22Rv1 (cell line): Measurements from ENCODE around the gene PLSCR2.

Experiments
- ZFX ChIP-seq: fragments of 450-650 bp; IDR thresholded peaks from 2 replicates; pipeline ENCODE4 v1.6.1; 2017; ENCODE audit warnings: antibody characterized with exemption, borderline replicate concordance
- TF ChIP-seq, protein P1 (sequence below): fragments of 450-650 bp; IDR thresholded peaks from 2 replicates; pipeline ENCODE4 v1.5.1; 2017; ENCODE audit warnings: mild to moderate bottlenecking

DNA sequence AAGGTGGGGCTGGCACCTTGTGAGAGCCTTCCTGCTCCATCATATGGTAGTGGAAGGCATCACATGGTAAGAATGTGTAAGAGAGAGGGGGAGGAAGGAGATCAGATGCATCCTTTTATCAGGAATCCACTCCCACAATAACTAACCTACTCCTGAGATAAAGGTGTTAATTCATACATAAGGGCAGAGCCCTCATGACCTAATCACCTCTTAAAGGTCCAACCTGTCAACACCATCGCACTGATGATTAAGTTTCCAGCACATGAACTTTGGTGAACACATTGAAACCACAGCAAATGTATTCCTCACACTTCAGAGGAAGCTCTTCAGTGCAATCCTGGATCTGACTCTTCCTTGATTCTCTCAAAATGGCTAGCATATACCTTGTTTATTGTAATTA lies 55.4 kb downstream of the PLSCR2 start:
- TF ChIP-seq, protein P1, sequence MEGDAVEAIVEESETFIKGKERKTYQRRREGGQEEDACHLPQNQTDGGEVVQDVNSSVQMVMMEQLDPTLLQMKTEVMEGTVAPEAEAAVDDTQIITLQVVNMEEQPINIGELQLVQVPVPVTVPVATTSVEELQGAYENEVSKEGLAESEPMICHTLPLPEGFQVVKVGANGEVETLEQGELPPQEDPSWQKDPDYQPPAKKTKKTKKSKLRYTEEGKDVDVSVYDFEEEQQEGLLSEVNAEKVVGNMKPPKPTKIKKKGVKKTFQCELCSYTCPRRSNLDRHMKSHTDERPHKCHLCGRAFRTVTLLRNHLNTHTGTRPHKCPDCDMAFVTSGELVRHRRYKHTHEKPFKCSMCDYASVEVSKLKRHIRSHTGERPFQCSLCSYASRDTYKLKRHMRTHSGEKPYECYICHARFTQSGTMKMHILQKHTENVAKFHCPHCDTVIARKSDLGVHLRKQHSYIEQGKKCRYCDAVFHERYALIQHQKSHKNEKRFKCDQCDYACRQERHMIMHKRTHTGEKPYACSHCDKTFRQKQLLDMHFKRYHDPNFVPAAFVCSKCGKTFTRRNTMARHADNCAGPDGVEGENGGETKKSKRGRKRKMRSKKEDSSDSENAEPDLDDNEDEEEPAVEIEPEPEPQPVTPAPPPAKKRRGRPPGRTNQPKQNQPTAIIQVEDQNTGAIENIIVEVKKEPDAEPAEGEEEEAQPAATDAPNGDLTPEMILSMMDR: no peak
- TF ChIP-seq ZFX: no peak
